Nucleus accumbens (tissue), 56 donors: ENCODE measurements around the gene NUBP2.
A peak's percentile ranks its signal among the peaks of the same experiment; 100 is the strongest.

Experiments
- DNase-seq, 56 donors: peaks; one replicate each; lab custom pipeline; 2025; lab: John Stamatoyannopoulos, UW

NUBP2 gene

GRCh38 chr16:1779741-1780676, 2.8 kb upstream of the NUBP2 start:
- peak in 1 of 56 donors; percentile 29 for DNase-seq

GRCh38 chr16:1780677-1781072, 2.1 kb upstream of the NUBP2 start:
- DNase-seq, result no peak

- no peak for DNase-seq
Observed at GRCh38 chr16:1781254-1781653, 1.5 kb upstream of the NUBP2 start.

- DNase-seq, result no peak
Observed at GRCh38 chr16:1781758-1782407, 877 bp upstream of the NUBP2 start.

- no peak for DNase-seq
Observed at GRCh38 chr16:1784977-1785845, 2.5 kb downstream of the NUBP2 start.

GRCh38 chr16:1785846-1786170, 3.0 kb downstream of the NUBP2 start:
- DNase-seq, result no peak

GRCh38 chr16:1786242-1787055, 3.7 kb downstream of the NUBP2 start:
- DNase-seq, result no peak

- no peak for DNase-seq
Observed at GRCh38 chr16:1787056-1787321, 4.2 kb downstream of the NUBP2 start.

GRCh38 chr16:1787322-1788094, 4.7 kb downstream of the NUBP2 start:
- no peak for DNase-seq

GRCh38 chr16:1788095-1788707, 5.4 kb downstream of the NUBP2 start:
- DNase-seq, result no peak

- DNase-seq, result no peak
Observed at GRCh38 chr16:1788708-1789100, 5.9 kb downstream of the NUBP2 start.

GRCh38 chr16:1789643-1790045, 6.9 kb downstream of the NUBP2 start:
- no peak for DNase-seq

- DNase-seq, result no peak
Observed at GRCh38 chr16:1790261-1790610, 7.5 kb downstream of the NUBP2 start.

- DNase-seq, result no peak
Observed at GRCh38 chr16:1790611-1791255, 8.0 kb downstream of the NUBP2 start.

- DNase-seq, result no peak
Observed at GRCh38 chr16:1791256-1791942, 8.6 kb downstream of the NUBP2 start.

- DNase-seq, result no peak
Observed at GRCh38 chr16:1791943-1792812, 9.4 kb downstream of the NUBP2 start.
